Measurements from ENCODE around the gene GP1BB. TPM values are rescaled to one million over a fixed set of nuclear protein-coding genes. Genes with fewer than 3 reads are reported as not detected.

Gene GP1BB
- total RNA-seq, 4 donors from 2014 or later, result 3.3 to 5.9 (median 4.7) TPM

- Histone ChIP-seq H3K36me3 (no peaks in the 10 kb centered on the region), H3K27ac (no peak overlapping the region), H3K4me3 (no peak overlapping the region), H3K4me1 (peaks cover 0 to 7% (median 0%) of the 10 kb centered on the region in 4 donors), H3K27me3 (peaks cover 0 to 10% of the 10 kb centered on the region in 2 donors), H3K9me3 (no peaks in the 10 kb centered on the region)
- no peak for TF ChIP-seq POLR2A (IDR thresholded peaks at IDR 0.05)
- TF ChIP-seq EP300 (IDR thresholded peaks at IDR 0.05), result no peak
- WGBS, 2 donors, result 85 to 88% methylated on average over 19 of the region's 21 CpGs
- DNase-seq (ENCODE audit: low spot score in 2 of 2), result no peak
These were observed 19.1 kb downstream of the GP1BB start for GRCh38 chr22:19742160-19743066.

- no peak overlapping the region for H3K4me3 ChIP-seq
- peaks cover 0 to 6% (median 0%) of the 10 kb centered on the region in 4 donors for H3K4me1 ChIP-seq
- TF ChIP-seq POLR2A (IDR thresholded peaks at IDR 0.05) (no peak), EP300 (IDR thresholded peaks at IDR 0.05) (no peak), CTCF (IDR thresholded peaks at IDR 0.05) (no peak)
- H3K9me3 ChIP-seq, result no peaks in the 10 kb centered on the region
- no peaks in the 10 kb centered on the region for H3K36me3 ChIP-seq
- peaks cover 0 to 10% of the 10 kb centered on the region in 2 donors for H3K27me3 ChIP-seq
- no peak for DNase-seq (ENCODE audit: low spot score in 2 of 2)
- no peak overlapping the region for H3K27ac ChIP-seq
- 84 to 90% methylated on average over 6 of the region's 6 CpGs for WGBS, 2 donors
These were observed 19.7 kb downstream of the GP1BB start for GRCh38 chr22:19743081-19743480.

GRCh38 chr22:19743651-19744050 lies 20.3 kb downstream of the GP1BB start:
- Histone ChIP-seq H3K4me1 (no peaks in the 10 kb centered on the region), H3K27ac (no peak overlapping the region), H3K27me3 (peaks cover 0 to 5% of the 10 kb centered on the region in 2 donors), H3K36me3 (no peaks in the 10 kb centered on the region), H3K9me3 (no peaks in the 10 kb centered on the region), H3K4me3 (no peak overlapping the region)
- 67 to 71% methylated on average over 1 of the region's 4 CpGs for WGBS, 2 donors
- TF ChIP-seq POLR2A (IDR thresholded peaks at IDR 0.05) (no peak), EP300 (IDR thresholded peaks at IDR 0.05) (no peak)
- no peak for DNase-seq (ENCODE audit: low spot score in 2 of 2)

- no peaks in the 10 kb centered on the region for H3K36me3 ChIP-seq
- no peaks in the 10 kb centered on the region for H3K27me3 ChIP-seq
- H3K9me3 ChIP-seq, result no peaks in the 10 kb centered on the region
- H3K4me1 ChIP-seq, result no peaks in the 10 kb centered on the region
- WGBS, 2 donors, result 80 to 85% methylated on average over 8 to 13 of the region's 13 CpGs
- no peak overlapping the region for H3K27ac ChIP-seq
- DNase-seq (ENCODE audit: low spot score in 2 of 2), result no peak
- no peak overlapping the region for H3K4me3 ChIP-seq
- TF ChIP-seq EP300 (IDR thresholded peaks at IDR 0.05) (no peak), POLR2A (IDR thresholded peaks at IDR 0.05) (no peak), CTCF (IDR thresholded peaks at IDR 0.05) (no peak)
These were observed 21.1 kb downstream of the GP1BB start for GRCh38 chr22:19744350-19745006.

GRCh38 chr22:19745155-19746101 lies 22.1 kb downstream of the GP1BB start:
- H3K27ac ChIP-seq, result no peak overlapping the region
- WGBS, 2 donors, result 55% methylated on average over 16 to 17 of the region's 24 CpGs
- no peak for DNase-seq (ENCODE audit: low spot score in 2 of 2)
- no peaks in the 10 kb centered on the region for H3K9me3 ChIP-seq
- H3K36me3 ChIP-seq, result no peaks in the 10 kb centered on the region
- no peaks in the 10 kb centered on the region for H3K4me1 ChIP-seq
- H3K27me3 ChIP-seq, result no peaks in the 10 kb centered on the region
- H3K4me3 ChIP-seq, result no peak overlapping the region
- no peak for TF ChIP-seq POLR2A (IDR thresholded peaks at IDR 0.05)
- no peak for TF ChIP-seq CTCF (IDR thresholded peaks at IDR 0.05)
- no peak for TF ChIP-seq EP300 (IDR thresholded peaks at IDR 0.05)

Measured in tibial nerve (tissue), 4 donors.